NB4 (cell line): ENCODE results near the gene ACTRT2.

ENCODE experiments used
- CTCF ChIP-seq: IDR thresholded peaks from one replicate; pipeline ENCODE4 v1.5.1; 2012; ENCODE audit warnings: low read depth, low read length
- POLR2A ChIP-seq: IDR thresholded peaks from 2 replicates; pipeline ENCODE4 v1.6.1; 2011; ENCODE audit warnings: mild to moderate bottlenecking; ENCODE audit not compliant: insufficient read length; ENCODE audit errors: extremely low read depth

GRCh38 chr1:3024019-3024418 is 2.8 kb downstream of the ACTRT2 start:
- TF ChIP-seq CTCF (no peak), POLR2A (no peak)
